AG09309 (cell line): ENCODE results near the gene OCRL.

Experiments used
- DNase-seq: peaks from one replicate; pipeline ENCODE4 v3.0.0-alpha.2; 2010; ENCODE audit warnings: low read depth
- H3K4me3 ChIP-seq: 2 replicates; pipeline ENCODE4 v1.5.1; 2011; ENCODE audit warnings: mild to moderate bottlenecking, low read depth, low read length, moderate library complexity; ENCODE audit not compliant: control insufficient read depth
- CTCF ChIP-seq: IDR thresholded peaks from 2 replicates; pipeline ENCODE4 v1.5.1; 2011; ENCODE audit warnings: mild to moderate bottlenecking, low read depth, low read length, inconsistent platforms; ENCODE audit not compliant: insufficient read depth, control insufficient read depth; ENCODE audit errors: missing control alignments

Gene OCRL

DNA sequence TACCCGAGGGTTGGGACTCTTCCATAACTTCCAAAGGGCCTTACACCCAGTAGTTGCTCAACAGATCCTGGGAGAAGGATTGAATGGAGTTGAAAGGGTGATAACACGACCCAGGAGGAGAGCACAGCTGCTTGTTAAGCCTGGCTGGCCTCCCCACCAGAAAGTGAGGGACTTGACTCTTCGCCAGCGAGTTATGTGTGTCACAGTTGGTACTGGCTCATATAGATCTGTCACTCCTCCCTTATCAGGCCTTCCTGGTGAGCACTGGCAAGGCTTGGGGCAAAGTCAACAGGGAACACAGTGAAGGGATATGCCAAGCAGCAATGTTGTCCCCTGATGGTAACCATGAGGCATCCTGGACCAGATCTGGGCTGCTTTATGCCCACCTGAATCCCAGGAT is 78.9 kb downstream of the OCRL start:
- no peak overlapping the region for H3K4me3 ChIP-seq
- DNase-seq, result no peak
- TF ChIP-seq CTCF, result no peak

DNA sequence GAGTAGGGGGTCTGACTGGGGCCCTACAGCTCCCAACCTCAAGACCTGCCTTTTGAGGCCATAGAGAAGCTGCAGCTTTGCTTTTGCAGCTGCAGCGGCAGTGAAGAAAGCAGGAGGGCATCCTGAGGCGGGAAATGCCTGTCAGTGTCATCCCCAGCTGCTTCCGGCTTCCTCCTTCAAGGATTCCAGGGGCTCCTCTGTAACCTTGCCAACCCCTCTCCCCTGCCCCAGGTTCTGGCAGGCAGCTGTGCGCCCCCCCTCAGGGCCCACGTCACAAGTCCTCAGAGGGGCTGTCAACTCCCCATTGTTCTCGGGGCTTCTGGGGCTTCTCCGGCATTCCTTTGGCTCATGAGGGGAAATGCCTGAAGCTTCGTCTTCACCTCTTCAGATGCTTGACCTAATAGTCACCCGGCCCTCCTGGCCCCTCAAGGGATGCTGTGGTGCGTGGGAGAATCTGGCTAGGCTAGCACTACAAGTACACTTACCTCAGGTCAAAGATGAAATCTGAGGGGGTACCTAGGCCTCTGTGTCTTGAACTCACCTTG is 82.8 kb downstream of the OCRL start:
- no peak for DNase-seq
- TF ChIP-seq CTCF, result no peak
- no peak overlapping the region for H3K4me3 ChIP-seq

GRCh38 chrX:129626026-129626425 is 86.0 kb downstream of the OCRL start:
- no peak for TF ChIP-seq CTCF
- no peak overlapping the region for H3K4me3 ChIP-seq
- DNase-seq, result no peak

DNA sequence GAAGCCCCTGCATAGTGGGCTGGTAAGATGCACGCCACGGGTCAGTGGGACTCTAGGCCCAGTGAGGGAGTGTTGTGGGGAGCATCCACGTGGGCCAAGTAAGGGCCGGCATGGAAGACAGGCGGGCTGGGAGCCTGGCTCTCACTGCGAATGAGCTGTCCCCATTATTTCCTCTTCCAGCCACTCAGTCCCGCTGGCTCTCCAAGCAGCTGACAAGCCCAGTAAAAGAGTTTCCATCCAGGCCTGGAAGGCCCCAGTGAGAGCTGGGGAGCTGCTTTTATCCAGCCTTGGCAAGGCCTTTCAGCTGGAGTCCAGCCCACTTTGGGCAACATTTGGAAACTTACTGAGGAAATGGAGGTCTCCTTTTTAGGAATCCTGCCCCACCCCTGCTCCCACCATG is 89.8 kb downstream of the OCRL start:
- DNase-seq, result no peak
- TF ChIP-seq CTCF, result no peak
- H3K4me3 ChIP-seq, result no peak overlapping the region

- no peak for TF ChIP-seq CTCF
- H3K4me3 ChIP-seq, result no peak overlapping the region
- no peak for DNase-seq
These were observed 91.8 kb downstream of the OCRL start for GRCh38 chrX:129631849-129632248.

DNA sequence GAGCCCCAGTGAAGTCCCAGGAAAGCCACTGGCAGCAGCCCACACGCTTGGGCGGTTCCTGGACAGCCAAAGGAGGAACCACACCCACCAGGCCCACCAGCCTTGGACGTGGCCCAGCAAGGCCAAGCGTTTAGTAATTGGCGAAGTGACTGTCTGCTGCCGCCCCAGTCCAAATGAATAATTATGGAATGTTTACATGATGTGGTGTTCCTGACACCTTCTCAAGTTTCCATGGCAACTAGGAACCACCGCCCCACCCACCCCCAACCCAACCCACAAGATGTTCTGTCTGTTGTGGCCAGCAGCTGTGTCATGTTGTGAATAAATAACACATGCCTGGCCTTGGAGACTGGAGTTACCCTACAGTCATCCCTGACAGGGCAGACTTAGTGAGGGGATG is 92.4 kb downstream of the OCRL start:
- no peak overlapping the region for H3K4me3 ChIP-seq
- DNase-seq, result no peak
- no peak for TF ChIP-seq CTCF

- TF ChIP-seq CTCF, result no peak
- no peak for DNase-seq
- H3K4me3 ChIP-seq, result no peak overlapping the region
These were observed 94.5 kb downstream of the OCRL start for GRCh38 chrX:129634541-129634940.
